AG09309 (cell line): ENCODE measurements around the gene VPS35L.

Experiments used
- DNase-seq: peaks from one replicate; pipeline ENCODE4 v3.0.0-alpha.2; 2010; ENCODE audit warnings: low read depth
- H3K4me3 ChIP-seq: 2 replicates; pipeline ENCODE4 v1.5.1; 2011; ENCODE audit warnings: mild to moderate bottlenecking, low read depth, low read length, moderate library complexity; ENCODE audit not compliant: control insufficient read depth
- CTCF ChIP-seq: IDR thresholded peaks from 2 replicates; pipeline ENCODE4 v1.5.1; 2011; ENCODE audit warnings: mild to moderate bottlenecking, low read depth, low read length, inconsistent platforms; ENCODE audit not compliant: insufficient read depth, control insufficient read depth; ENCODE audit errors: missing control alignments

VPS35L gene

DNA sequence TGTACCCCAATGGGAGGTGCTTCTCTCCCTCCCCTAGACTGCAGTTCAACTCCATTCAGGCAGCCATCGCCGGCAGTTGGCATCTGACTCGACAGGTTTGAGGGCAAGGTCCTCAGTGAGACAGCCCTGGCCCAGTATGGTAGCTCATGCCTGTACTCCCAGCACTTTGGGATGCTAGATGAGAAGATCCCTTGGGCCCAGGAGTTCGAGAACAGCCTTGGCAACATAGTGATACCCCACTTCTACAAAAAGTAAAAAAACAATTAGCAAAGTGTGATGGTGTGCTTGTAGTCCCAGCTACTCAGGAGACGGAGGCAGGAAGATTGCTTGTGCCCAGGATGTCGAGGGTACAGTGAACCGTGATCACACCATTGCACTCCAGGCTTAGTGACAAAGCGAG, 12.1 kb downstream of the VPS35L start:
- DNase-seq: no peak
- H3K4me3 ChIP-seq: no peak overlapping the region
- TF ChIP-seq CTCF: no peak

GRCh38 chr16:19573997-19574396, 18.5 kb downstream of the VPS35L start:
- no peak for TF ChIP-seq CTCF
- DNase-seq: no peak
- H3K4me3 ChIP-seq: no peak overlapping the region

DNA sequence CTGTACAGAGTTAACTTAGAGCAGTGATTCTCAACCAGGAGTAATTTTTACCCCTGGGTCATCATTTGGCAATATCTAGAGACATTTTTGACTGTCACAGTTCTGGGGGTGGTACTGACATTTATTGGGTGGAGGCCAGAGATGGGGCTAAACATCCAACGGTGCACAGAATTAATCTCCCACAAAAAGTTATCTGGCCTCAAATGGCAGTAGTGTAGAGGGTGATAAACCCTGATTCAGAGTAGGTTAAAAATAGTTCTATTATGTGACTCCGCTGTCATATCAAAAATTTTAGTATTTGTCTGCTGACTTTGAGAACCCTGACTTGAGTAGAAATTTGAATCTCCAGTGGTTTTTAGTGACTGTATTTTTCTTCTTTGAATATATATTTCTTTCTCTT, 19.1 kb downstream of the VPS35L start:
- TF ChIP-seq CTCF: no peak
- DNase-seq: no peak
- H3K4me3 ChIP-seq: no peak overlapping the region

DNA sequence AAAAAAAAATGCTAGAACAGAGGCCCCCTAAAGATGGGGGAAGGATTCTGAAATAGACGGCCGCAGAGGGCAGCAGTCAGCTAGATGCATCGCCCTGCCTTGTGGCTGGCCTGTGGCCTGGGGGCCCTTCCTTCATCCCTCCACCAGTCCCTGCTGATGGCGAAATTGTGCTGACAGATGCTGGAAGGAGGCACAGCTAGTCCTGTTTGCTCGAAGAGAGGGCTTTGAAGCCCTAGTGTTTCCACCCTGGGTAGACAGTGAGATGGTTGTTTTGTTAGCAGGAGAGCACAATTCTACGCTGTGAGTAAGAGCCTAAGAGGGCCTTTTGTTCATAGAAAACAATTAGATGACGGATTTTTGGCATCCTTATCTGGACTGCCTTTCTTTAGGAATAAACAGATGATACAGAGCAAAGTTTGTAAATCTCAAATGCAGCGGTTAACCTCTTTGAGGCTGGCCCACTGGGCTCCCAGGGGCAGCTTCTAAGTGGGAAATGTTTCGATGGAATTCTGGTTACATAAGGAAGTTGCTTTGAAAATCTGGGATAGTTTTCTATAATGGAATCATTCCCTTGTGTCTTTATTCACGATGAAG, 23.0 kb downstream of the VPS35L start:
- no peak for TF ChIP-seq CTCF
- DNase-seq: no peak

GRCh38 chr16:19582050-19582831, 26.7 kb downstream of the VPS35L start:
- DNase-seq: no peak
- H3K4me3 ChIP-seq: no peak overlapping the region
- no peak for TF ChIP-seq CTCF

More for the DNA sequence above, 23.0 kb downstream of the VPS35L start:
- H3K4me3 ChIP-seq: no peak overlapping the region

GRCh38 chr16:19583665-19584300, 28.3 kb downstream of the VPS35L start:
- DNase-seq: no peak
- H3K4me3 ChIP-seq: no peak overlapping the region
- peak; percentile 92 for TF ChIP-seq CTCF
